ENCODE measurements around the gene AIM2.

AIM2 gene

GRCh38 chr1:159089184-159089791 lies 12.7 kb upstream of the AIM2 start:
- Histone ChIP-seq H3K9ac (ENCODE audit: low read length) (no peak overlapping the region), H3K27ac (ENCODE audit: low read length) (no peak overlapping the region), H3K79me2 (ENCODE audit: low read length) (no peaks in the 10 kb centered on the region), H3F3A (ENCODE audit: insufficient read depth, low read length) (0 out of 2 replicates have a peak, but pooled peaks cover 3% of the 10 kb centered on the region), H3K4me1 (ENCODE audit: low read length) (peaks cover 12% of the 10 kb centered on the region; the same call in 1 of the 2 replicates), H2AFZ (ENCODE audit: low read length) (no peak overlapping the region), H3K36me3 (replicated peaks; ENCODE audit: insufficient read depth, low read length) (no peaks in the 10 kb centered on the region), H3K4me3 (ENCODE audit: low read length) (no peak overlapping the region), H3K27me3 (replicated peaks; ENCODE audit: insufficient read depth, low read length) (no peaks in the 10 kb centered on the region), H3K4me2 (ENCODE audit: low read depth, low read length) (no peak overlapping the region), H4K20me1 (ENCODE audit: insufficient read depth, low read length) (no peaks in the 10 kb centered on the region), H3K9me2 (replicated peaks; ENCODE audit: insufficient read depth, low read length) (no peaks in the 10 kb centered on the region), H3K9me3 (replicated peaks; ENCODE audit: insufficient read depth, low read length) (no peaks in the 10 kb centered on the region)
- DNase-seq = peak; percentile 58
- TF ChIP-seq EZH2 (optimal IDR thresholded peaks at IDR 0.05; ENCODE audit: low read depth, low read length) (no peak), CTCF (IDR thresholded peaks at IDR 0.05; ENCODE audit: low read length) (peak; percentile 94)

DNA sequence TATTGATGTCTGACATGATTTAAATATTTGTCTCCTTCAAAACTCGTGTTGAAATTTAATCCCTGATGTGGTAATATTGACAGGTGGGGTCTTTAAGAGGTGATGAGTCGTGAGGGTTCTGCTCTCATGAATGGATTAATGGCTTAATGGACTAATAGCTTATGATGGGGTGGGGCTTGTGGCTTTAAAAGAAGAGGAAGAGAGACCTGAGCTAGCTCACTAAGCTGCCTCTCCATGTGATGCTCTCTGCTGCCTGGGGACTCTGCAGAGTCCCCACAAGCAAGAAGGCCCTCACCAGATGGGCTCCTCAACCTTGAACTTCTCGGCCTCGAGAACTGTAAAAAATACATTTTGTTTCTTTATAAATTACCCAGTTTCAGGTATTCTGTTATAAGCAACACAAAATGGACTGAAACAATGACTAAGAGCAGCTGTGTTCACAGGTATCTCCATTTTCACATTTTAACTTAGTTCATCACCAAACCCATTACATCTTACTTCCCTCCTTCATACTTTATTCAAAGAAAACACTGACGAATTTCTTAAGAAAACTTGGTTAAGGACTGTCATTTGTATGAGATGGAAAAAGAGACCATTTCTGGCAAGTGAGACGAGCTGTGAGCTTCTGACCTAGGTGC lies 12.1 kb upstream of the AIM2 start:
- no peak for DNase-seq
- no peaks in the 10 kb centered on the region for H3K9me3 ChIP-seq (replicated peaks; ENCODE audit: insufficient read depth, low read length)
- H3K4me2 ChIP-seq (ENCODE audit: low read depth, low read length) = no peak overlapping the region
- no peaks in the 10 kb centered on the region for H3K9me2 ChIP-seq (replicated peaks; ENCODE audit: insufficient read depth, low read length)
- H3K9ac ChIP-seq (ENCODE audit: low read length) = no peak overlapping the region
- H3K79me2 ChIP-seq (ENCODE audit: low read length) = no peaks in the 10 kb centered on the region
- H2AFZ ChIP-seq (ENCODE audit: low read length) = no peak overlapping the region
- H3K27ac ChIP-seq (ENCODE audit: low read length) = no peak overlapping the region
- no peaks in the 10 kb centered on the region for H3K36me3 ChIP-seq (replicated peaks; ENCODE audit: insufficient read depth, low read length)
- H3K27me3 ChIP-seq (replicated peaks; ENCODE audit: insufficient read depth, low read length) = no peaks in the 10 kb centered on the region
- H3K4me3 ChIP-seq (ENCODE audit: low read length) = no peak overlapping the region
- H3K4me1 ChIP-seq (ENCODE audit: low read length) = peaks cover 12% of the 10 kb centered on the region; the same call in 1 of the 2 replicates
- TF ChIP-seq EZH2phosphoT487 (IDR thresholded peaks at IDR 0.05; ENCODE audit: low read length) (no peak), EZH2 (optimal IDR thresholded peaks at IDR 0.05; ENCODE audit: low read depth, low read length) (no peak), CTCF (IDR thresholded peaks at IDR 0.05; ENCODE audit: low read length) (no peak)
- no peaks in the 10 kb centered on the region for H4K20me1 ChIP-seq (ENCODE audit: insufficient read depth, low read length)
- H3F3A ChIP-seq (ENCODE audit: insufficient read depth, low read length) = 0 out of 2 replicates have a peak, but pooled peaks cover 3% of the 10 kb centered on the region

- Histone ChIP-seq H3K9me2 (replicated peaks; ENCODE audit: insufficient read depth, low read length) (no peaks in the 10 kb centered on the region), H3K4me3 (ENCODE audit: low read length) (no peak overlapping the region), H3K4me2 (ENCODE audit: low read depth, low read length) (no peak overlapping the region), H3K79me2 (ENCODE audit: low read length) (no peaks in the 10 kb centered on the region), H3F3A (ENCODE audit: insufficient read depth, low read length) (0 out of 2 replicates have a peak, but pooled peaks cover 3% of the 10 kb centered on the region), H3K9me3 (replicated peaks; ENCODE audit: insufficient read depth, low read length) (no peaks in the 10 kb centered on the region), H3K36me3 (replicated peaks; ENCODE audit: insufficient read depth, low read length) (no peaks in the 10 kb centered on the region), H4K20me1 (ENCODE audit: insufficient read depth, low read length) (no peaks in the 10 kb centered on the region), H3K27me3 (replicated peaks; ENCODE audit: insufficient read depth, low read length) (no peaks in the 10 kb centered on the region), H2AFZ (ENCODE audit: low read length) (no peak overlapping the region), H3K27ac (ENCODE audit: low read length) (no peak overlapping the region), H3K9ac (ENCODE audit: low read length) (no peak overlapping the region), H3K4me1 (ENCODE audit: low read length) (peaks cover 12% of the 10 kb centered on the region; the same call in 1 of the 2 replicates)
- DNase-seq = no peak
- no peak for TF ChIP-seq EZH2phosphoT487 (IDR thresholded peaks at IDR 0.05; ENCODE audit: low read length)
- TF ChIP-seq EZH2 (optimal IDR thresholded peaks at IDR 0.05; ENCODE audit: low read depth, low read length) = no peak
- TF ChIP-seq CTCF (IDR thresholded peaks at IDR 0.05; ENCODE audit: low read length) = no peak
Observed at GRCh38 chr1:159088050-159088449, 11.5 kb upstream of the AIM2 start.

Measured in MM.1S (cell line).